Activated CD8-positive, alpha-beta memory T cell treated with anti-CD3 and anti-CD28 coated beads for 36 hours (primary cell): Measurements from ENCODE around the gene CATSPER1. TPM values are rescaled to one million over a fixed set of nuclear protein-coding genes. Genes with fewer than 3 reads are reported as not detected.

Source experiments
- CTCF ChIA-PET: fragments of 350-600 bp; sonication (Branson Sonifier 250); formaldehyde crosslinking; loops from one replicate; lab custom pipeline; 2021; ENCODE audit warnings: antibody characterized with exemption; lab: Charles Lee
- POLR2A ChIA-PET: fragments of 350-600 bp; sonication (Branson Sonifier 250); formaldehyde crosslinking; loops from one replicate; lab custom pipeline; 2021; ENCODE audit warnings: antibody characterized with exemption; lab: Charles Lee
- total RNA-seq, 2 experiments: library from RNA; stranded (reverse); gene quantifications; one replicate each; pipeline ENCODE4 v1.2.3, GENCODE V29; 2021

CATSPER1 gene
- total RNA-seq, 2 experiments from 2014 or later = not detected

DNA sequence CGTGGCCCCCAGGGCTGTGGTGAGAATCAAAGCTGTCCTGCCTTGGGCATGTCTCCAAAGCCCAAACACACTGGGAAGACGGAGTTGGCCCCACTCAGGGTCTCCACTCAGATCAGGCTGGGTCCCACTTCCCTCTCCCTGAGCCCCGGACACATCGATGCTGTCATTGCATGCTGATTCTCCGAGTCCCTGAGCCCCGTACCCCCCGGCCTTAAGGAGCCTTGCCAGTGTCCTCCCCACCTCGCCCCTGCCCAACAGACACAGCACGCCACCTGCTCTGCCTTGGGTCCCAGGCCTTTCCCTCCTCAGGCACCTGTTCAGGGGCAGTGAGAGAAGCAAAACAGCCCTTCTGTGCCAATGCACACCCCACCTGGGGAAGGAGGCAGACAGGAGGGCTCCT, 38.9 kb downstream of the CATSPER1 start:
- ChIA-PET CTCF (interaction anchor here (1.4 kb wide), 1 partner anchor 102 kb away, joined by 18 read pairs; no protein-coding TSS in a partner anchor), POLR2A (no interaction called here)

DNA sequence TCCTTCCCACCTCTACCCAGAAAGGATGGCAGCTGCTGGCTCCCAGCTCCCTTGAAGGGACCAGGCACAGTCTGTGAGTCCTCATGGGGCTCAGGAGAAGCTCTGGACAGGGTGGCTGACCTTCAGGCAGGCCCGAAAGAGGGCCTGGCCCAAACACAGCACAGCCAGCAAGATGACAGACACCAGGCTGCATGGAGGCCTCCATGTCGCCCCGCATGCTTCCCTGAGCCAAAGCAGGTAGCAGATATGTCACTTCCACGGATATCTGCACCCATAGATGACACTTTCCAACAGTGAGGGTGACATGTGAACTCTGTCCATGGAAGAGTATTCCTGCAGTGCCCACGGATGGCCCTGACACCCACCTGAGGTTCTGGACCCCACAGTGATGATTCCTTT, 42.7 kb downstream of the CATSPER1 start:
- ChIA-PET POLR2A (no interaction called here), CTCF (interaction anchor here (0.7 to 2.2 kb wide), 2 partner anchors 93 to 99 kb away, joined by 3 to 6 read pairs; partner anchors contain the start of gene CCDC85B)

DNA sequence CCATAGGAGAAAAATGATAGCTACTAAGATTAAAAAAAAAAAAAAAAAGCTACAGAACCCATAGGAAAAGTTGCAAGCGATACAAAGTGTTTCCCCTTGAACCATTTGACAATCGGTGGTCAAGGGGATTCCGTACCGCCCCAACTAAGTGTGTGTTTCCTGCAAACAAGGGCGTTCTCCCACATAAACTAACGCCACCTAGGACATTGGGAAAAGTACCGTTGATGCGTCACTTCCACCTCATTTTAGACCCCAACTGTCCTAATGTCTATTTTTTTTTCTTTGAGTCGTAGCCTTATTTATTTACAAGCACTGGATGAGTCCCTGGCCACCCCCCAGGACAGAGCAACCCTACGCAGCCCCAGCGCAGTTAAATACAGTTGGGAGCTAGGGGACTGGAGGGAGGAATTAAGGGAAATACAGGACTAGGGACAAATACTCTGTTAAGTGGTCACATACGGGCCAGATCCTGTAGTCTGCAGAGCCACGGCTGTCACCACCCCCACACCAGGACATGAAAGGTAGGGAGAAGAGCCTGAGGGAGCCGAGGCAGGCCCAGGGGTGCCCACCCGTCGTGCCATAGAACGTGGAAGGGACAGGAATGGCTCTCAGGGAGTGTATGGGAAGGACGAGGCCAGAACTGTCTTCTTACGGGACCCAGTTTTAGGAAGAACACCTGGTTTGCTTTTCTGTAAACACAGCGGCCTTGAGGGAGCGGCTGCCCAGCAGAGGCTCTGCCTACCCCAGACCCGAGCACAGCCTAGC, 43.3 kb downstream of the CATSPER1 start:
- CTCF ChIA-PET = interaction anchor here (0.6 to 0.7 kb wide), 2 partner anchors 98 to 692 kb away, joined by 3 read pairs; no protein-coding TSS in a partner anchor
- POLR2A ChIA-PET = no interaction called here

DNA sequence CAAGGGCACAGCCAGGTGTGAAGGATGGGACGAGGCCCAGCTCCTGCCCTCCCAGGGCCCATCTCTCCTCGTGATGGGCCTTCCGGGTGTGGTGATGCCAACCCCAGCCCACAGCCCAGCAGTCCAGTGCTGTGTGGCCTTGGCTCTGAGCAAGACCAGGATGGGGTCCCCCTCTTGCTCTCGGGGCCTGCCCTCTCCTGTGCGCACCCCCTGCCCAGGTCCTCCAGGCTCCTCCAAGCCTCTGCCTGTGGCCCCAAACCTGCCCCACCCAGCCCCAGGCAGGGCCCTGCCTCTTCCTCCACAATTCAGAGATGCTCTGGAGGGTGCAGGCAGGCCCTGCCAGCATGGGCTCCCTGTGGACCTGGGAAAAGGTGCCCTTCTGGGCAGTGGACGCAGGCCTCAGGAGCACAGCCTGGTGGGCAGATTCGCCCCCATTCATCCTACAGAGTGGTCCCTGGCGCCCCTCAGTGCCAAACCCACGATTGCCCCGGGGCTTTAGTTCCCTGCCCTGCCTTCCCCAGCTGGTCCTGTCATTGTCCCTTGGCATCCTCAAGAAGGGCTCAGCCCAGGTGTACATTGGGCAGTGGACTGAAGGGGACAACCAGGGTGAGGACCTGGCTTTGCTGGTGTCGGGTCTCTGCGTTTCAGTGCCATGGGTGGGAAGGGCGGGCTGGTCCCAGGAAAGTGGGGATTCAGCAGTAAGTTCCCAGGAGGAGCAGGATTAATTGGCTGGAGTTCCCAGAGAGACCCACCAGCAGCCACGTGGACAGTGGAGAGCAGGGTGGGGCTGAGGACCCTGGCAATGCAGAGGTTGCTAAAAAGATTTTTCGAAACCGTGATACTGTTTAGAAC, 44.1 kb downstream of the CATSPER1 start:
- CTCF ChIA-PET = interaction anchor here (0.6 kb wide), 1 partner anchor 691 kb away, joined by 3 read pairs; no protein-coding TSS in a partner anchor
- POLR2A ChIA-PET = no interaction called here

DNA sequence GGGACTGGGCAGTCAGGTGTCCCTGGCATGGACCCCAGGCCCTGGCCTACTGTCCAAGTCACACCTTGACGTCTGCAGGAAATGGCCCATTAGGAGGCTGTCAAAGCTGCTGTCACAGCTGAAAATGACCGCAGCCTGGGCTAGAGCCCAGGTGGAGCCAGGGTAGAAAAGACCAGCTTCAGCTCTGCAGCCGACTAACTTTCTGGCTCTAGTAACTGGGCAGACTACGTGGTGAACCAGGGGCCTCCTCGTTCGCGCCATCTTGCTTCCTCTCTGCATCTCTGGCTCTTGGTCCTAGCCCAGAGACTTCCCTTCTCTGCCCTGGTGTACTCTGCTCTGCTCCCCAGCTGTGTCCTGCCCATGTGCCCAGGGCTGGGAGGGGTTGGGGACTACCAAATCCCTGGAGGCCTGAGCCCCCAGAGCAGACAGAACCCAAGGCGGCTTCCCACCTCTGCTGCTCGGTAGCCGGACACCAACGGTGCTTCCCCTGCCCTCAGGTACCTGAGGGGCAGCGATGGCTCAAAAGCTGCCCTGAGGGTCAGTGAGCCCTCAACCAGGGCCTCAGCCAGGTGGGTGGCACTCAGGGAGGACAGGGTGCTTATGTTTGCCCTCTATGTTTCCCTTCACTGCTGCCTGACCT, 45.1 kb downstream of the CATSPER1 start:
- ChIA-PET POLR2A (no interaction called here), CTCF (no interaction called here)

DNA sequence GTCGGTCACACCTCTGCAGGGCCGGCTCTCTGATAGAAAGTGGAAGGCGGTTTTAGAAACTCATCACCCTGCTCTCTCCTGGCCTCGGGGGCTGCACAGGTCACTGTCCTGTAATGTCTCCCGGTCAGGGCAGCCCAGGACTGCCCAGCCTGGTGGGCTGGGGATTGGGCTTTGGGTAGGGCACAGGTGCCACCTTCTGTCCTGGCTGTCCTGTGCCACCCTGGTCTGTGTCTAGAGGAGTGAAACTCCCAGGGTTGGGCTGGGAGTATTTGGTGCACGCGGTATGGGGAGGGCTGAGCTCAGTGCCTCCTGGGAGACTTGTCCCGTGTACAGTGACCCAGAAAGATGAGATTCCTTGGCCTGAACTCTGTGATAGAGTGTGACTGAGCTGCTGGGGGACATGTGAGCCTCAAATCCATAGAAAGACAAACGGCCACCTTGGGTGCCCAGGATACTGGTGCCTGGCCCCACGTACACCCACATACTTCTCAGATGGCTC, 47.0 kb downstream of the CATSPER1 start:
- POLR2A ChIA-PET = no interaction called here
- CTCF ChIA-PET = interaction anchor here (1.0 to 1.5 kb wide), 2 partner anchors 10 to 95 kb away, joined by 3 to 4 read pairs; no protein-coding TSS in a partner anchor

DNA sequence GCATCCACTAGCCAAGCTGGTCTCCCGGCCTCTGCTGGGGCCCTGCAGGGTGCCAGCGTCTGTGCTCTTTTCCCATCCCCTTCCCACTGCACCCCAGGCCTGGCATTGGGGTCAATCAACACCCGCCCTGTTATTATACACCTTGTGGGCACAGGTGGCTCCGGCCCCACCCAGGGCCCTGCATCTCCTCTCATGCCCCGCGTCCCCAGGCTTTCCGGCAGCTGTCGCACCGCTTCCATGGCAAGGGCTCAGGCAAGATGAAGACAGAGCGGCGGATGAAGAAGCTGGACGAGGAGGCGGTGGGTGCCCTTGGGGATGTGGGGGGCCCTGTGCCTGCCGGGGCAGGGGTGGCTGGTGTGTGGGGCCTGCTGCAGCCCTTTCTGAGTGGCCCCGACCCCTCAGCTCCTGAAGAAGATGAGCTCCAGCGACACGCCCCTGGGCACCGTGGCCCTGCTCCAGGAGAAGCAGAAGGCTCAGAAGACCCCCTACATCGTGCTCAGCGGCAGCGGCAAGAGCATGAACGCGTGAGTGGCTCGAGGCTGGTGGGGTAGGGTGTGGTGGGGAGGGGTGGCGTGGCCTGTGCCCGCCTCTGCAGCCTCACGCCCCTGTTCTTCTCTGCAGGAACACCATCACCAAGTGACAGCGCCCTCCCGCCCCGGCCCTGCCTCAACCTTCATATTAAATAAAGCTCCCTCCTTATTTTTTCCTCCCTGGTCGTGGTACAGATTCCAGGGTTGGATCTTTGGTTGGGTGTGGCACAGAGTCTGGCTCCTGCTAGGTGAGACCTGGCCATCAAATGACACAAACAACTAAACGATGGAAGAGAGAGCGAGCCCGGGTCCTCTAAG, 47.7 kb downstream of the CATSPER1 start:
- ChIA-PET CTCF (interaction anchor here (1.5 kb wide), 1 partner anchor 94 kb away, joined by 4 read pairs; no protein-coding TSS in a partner anchor), POLR2A (interaction anchor here (0.5 kb wide), 1 partner anchor 24 kb away, joined by 4 read pairs; no protein-coding TSS in a partner anchor)

DNA sequence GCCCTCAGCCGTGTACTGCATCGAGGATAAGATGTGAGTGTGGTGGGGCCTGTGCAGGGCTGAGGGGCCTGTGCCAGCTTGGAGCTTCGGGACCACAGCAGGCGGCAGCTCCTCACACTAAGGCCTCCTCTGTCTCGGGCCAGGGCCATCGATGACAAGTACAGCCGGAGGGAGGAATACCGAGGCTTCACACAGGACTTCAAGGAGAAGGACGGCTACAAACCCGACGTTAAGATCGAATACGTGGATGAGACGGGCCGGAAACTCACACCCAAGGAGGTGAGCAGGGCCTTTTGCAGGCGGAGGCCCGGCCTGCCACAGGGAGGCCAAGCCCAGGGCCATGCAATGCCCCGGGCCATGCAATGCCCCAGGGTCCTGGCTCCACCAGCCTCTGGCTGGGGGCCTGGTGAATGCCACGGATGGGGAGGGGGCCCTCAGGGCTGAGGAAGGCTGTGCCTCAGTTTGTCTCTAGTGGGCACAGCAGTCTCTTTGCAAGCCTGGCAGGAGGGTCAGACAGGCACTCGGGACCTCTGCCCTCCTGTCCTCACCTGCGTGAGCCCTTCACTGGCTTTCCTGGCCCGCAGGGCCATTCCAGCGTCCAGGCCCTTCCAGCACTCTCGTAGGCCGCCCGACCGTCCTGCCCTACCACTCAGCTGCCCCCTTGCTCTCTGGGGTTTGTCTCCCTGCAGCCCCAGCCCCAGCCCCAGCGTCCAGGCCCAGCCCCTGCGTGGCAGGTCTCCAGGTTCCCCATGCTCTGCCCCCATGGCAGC, 48.5 kb downstream of the CATSPER1 start:
- CTCF ChIA-PET = interaction anchor here (1.5 kb wide), 1 partner anchor 93 kb away, joined by 4 read pairs; no protein-coding TSS in a partner anchor
- POLR2A ChIA-PET = no interaction called here

DNA sequence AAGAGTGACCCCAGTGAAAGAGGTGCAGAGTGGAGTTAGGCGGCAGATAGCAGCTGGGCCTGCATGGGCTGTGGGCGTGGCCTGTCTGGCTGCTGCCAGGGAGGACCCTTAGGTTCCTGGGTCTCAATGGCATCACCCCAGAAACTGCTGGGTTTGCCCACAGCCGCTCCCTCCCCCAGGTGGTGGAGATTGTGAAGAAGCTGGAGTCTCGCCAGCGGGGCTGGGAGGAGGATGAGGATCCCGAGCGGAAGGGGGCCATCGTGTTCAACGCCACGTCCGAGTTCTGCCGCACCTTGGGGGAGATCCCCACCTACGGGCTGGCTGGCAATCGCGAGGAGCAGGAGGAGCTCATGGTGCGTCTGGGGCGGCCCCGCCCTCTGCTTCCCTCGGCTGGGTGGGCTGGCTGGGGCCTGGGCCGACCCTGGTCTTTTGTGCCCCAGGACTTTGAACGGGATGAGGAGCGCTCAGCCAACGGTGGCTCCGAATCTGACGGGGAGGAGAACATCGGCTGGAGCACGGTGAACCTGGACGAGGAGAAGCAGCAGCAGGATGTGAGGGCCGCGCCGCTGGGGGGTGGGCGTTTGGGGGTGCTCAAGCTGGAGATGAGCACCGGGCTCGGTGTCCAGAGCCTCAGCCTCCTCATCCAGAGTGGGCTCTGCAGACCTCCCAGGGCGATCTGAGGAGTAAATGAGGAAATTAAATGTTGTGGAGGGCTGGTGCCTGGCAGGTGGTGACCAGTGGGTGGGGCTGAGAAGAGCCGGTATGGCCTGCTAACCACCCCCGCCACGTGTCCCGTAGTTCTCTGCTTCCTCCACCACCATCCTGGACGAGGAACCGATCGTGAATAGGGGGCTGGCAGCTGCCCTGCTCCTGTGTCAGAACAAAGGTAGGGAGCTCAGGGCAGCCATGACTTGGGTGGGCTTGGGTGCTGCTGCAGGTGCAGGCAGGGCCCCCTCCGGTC, 49.8 kb downstream of the CATSPER1 start:
- ChIA-PET CTCF (interaction anchor here (0.6 to 1.5 kb wide), 4 partner anchors 14 to 197 kb away, joined by 3 to 4 read pairs (median 3); no protein-coding TSS in a partner anchor), POLR2A (interaction anchor here (1.1 kb wide), 1 partner anchor 9 kb away, joined by 4 read pairs; no protein-coding TSS in a partner anchor)

DNA sequence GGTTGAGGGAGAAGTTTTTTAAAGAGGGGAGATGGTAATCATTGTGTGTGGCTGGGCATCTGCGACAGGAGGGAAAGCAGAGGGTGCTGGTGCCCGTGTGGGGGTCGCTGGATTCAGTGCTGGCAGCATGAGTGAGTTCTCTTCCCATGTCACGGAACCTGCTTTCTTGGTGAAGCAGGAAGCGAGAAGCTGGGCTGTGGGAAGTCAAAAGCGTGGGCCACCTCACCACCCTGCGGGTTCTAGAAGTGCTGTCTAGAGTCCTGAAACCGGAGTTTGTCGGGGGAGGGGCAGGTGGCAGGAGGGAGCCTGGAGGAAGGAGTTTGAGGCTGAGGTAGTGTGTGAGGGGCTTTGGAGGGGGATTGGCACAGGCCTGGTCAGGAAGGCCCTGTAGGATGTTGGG, 50.5 kb downstream of the CATSPER1 start:
- ChIA-PET POLR2A (interaction anchor here (1.1 kb wide), 1 partner anchor 10 kb away, joined by 4 read pairs; no protein-coding TSS in a partner anchor), CTCF (interaction anchor here (0.6 to 1.5 kb wide), 6 partner anchors 15 to 835 kb away, joined by 3 to 4 read pairs (median 3); partner anchors contain the start of gene FIBP)

DNA sequence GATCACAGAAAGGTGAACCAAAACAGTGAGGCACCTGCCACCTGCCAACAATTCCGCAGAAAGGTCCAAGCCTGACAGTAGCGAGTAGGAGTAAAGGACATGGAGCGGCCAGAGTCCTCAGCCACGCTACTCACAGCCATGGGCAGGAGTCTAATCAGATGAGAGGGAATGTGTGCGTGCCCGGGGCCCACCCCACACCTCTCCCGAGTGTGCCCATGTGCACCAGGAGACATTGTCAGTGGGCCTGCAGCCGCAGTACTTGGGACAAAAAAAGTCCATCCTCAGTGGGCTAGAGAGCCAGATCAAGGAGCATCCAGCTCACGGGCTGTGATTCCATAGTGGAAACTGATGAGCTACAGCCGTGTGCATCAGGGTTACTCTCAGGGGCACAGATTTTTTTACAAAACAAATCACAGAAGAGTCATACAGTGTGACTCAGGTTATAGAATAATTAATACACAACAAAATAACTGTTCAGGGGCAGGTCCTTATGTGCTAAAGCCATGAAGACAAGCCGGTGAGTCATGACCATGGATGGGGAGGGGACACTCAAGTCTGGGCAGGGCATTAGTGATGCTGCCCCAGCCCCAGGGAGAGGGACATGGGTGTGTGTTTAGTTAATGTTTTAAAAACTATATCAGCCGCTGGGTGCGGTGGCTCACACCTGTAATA, 52.7 kb downstream of the CATSPER1 start:
- CTCF ChIA-PET = no interaction called here
- POLR2A ChIA-PET = no interaction called here

DNA sequence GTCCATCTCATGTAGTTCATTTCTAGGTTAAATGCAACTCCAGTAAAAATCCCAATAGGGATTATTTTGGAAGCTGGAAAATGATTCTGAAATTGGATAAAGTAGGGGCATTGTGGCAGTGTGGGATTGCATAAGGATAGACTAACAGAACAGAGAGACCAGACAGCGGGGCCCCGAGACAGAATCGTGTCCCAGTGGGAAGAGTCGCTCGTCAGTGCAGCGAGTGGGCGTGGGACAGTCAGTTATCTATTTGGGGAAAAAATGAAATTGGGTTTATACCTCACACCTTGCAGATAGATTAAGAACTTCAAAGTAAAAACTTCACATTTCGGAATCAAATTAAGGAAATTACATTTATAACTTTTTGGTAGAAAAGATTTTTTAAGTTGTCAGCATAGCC, 54.2 kb downstream of the CATSPER1 start:
- ChIA-PET POLR2A (no interaction called here), CTCF (interaction anchor here (0.7 to 1.6 kb wide), 2 partner anchors 16 to 140 kb away, joined by 3 to 4 read pairs; no protein-coding TSS in a partner anchor)

DNA sequence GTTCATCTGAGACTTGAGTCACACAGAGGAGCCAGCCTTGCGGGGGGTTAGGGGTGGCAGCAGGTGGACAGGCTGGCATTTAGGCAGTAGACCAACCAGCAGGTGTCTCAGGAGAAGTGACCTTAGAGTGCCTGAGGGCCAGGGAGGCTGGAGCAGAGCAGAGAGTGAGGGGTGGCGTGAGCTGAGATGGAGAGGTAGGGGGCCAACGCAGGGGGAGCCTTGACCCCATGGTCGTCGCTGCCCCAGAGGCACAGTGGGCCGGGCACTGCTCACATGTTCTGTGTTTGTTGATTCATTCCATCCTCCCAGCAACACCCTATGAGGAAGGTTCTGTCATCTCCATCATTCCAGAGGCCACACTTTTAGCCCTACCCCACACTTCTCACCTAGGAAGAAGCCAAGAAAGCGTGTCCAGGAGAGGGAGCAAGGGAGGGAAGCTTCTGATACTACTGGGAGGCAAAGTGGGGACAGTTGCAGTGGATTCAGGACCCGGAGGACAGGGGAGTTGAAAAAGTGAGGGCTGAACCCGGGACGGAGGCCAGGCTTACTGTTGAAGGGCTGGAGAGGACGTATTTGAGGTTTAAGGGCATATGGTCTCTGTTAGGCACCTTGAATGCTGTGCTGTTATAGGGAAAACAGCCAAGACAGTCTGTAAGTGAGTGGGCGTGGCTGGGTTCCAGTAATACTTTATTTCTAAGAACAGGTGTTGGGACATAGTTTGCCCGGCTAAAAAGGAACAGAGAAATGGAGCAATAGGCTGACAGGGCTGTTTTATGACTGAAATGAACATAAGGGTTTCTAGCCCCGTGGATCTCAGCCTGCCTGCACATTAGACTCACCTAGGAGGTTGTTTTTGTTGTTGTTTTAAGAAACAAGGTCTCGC, 57.4 kb downstream of the CATSPER1 start:
- ChIA-PET CTCF (interaction anchor here (1.1 kb wide), 1 partner anchor 21 kb away, joined by 5 read pairs; no protein-coding TSS in a partner anchor), POLR2A (no interaction called here)

DNA sequence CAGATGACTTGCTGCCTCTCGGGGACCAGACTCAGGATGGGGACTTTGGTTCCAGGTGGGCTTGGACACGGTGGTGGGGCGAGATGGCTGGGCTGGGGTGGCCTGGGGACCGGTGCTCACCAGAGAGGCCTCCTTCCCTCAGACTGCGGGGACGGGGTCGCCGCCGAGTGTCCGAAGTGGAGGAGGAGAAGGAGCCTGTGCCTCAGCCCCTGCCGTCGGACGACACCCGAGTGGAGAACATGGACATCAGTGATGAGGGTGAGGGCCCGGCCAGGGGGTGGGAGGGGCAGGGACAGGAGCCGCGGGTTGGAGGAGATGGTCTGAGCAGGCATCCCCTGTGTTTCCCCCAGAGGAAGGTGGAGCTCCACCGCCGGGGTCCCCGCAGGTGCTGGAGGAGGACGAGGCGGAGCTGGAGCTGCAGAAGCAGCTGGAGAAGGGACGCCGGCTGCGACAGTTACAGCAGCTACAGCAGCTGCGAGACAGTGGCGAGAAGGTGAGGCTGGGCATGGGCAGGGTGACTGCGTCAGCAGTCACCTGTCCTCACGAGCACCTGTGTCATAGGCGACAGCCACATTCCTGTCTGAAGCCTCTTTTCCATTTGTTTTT, 58.8 kb downstream of the CATSPER1 start:
- ChIA-PET CTCF (interaction anchor here (0.7 kb wide), 1 partner anchor 122 kb away, joined by 3 read pairs; no protein-coding TSS in a partner anchor), POLR2A (interaction anchor here (0.6 to 0.7 kb wide), 2 partner anchors 73 to 341 kb away, joined by 3 read pairs; no protein-coding TSS in a partner anchor)
